C4-2B (cell line): ENCODE data around the gene NUP93.

Experiments
- H3K27ac ChIP-seq: fragments of 450-650 bp; 2 replicates; pipeline ENCODE4 v1.5.1; 2017
- CTCF ChIP-seq: fragments of 450-650 bp; conservative IDR thresholded peaks from 2 replicates; pipeline ENCODE4 v1.5.1; 2017; ENCODE audit warnings: mild to moderate bottlenecking
- ZFX ChIP-seq: fragments of 450-650 bp; IDR thresholded peaks from 2 replicates; pipeline ENCODE4 v1.6.1; 2017

Gene NUP93

DNA sequence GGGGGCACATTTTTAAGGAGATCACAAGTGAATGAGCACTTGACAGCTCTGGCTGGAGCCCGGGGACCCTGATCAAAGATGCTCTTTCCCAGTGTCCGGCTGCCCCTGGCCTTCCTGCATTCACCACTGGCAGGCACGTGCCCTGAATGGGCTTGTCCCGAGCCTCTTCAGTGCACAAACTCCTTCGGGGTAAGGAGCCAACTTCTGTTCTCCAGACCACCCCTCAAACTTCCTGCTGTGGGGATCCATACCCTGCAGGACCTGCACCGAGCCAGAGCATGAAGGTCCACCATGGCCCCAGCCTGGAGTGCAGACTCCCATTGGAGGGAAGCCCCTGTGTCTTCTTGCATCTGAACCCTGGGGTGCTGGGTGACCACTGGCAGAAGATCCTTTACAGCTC, 125.3 kb downstream of the NUP93 start:
- H3K27ac ChIP-seq: no peak overlapping the region
- TF ChIP-seq ZFX: no peak
- no peak for TF ChIP-seq CTCF

DNA sequence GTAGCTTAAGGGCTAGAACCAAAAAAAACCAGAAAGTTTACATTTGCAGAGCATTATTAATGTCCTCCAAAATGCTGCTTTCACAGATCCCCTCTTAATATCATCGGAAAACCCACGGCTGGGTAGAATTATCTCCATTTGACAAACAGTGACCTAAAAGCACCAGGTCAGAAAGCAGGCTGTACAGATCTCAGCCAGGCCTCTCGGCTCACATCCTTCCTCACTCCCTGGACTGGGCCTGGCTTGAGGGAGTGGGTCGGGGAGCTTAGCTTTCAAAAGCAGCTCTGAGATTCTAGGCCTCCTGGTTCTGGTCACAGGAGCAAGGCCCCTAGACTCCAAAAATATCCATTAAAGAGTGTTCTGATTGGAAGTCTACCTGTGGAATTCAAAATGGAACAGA, 126.0 kb downstream of the NUP93 start:
- H3K27ac ChIP-seq: no peak overlapping the region
- TF ChIP-seq ZFX (no peak), CTCF (no peak)

- no peak overlapping the region for H3K27ac ChIP-seq
- no peak for TF ChIP-seq ZFX
- TF ChIP-seq CTCF: no peak
Observed at GRCh38 chr16:56856876-56857447, 127.0 kb downstream of the NUP93 start.

- no peak overlapping the region for H3K27ac ChIP-seq
- TF ChIP-seq CTCF: no peak
- no peak for TF ChIP-seq ZFX
Observed at GRCh38 chr16:56858374-56858773, 128.4 kb downstream of the NUP93 start.

- TF ChIP-seq ZFX (no peak), CTCF (no peak)
Observed at GRCh38 chr16:56859636-56860035, 129.7 kb downstream of the NUP93 start.

DNA sequence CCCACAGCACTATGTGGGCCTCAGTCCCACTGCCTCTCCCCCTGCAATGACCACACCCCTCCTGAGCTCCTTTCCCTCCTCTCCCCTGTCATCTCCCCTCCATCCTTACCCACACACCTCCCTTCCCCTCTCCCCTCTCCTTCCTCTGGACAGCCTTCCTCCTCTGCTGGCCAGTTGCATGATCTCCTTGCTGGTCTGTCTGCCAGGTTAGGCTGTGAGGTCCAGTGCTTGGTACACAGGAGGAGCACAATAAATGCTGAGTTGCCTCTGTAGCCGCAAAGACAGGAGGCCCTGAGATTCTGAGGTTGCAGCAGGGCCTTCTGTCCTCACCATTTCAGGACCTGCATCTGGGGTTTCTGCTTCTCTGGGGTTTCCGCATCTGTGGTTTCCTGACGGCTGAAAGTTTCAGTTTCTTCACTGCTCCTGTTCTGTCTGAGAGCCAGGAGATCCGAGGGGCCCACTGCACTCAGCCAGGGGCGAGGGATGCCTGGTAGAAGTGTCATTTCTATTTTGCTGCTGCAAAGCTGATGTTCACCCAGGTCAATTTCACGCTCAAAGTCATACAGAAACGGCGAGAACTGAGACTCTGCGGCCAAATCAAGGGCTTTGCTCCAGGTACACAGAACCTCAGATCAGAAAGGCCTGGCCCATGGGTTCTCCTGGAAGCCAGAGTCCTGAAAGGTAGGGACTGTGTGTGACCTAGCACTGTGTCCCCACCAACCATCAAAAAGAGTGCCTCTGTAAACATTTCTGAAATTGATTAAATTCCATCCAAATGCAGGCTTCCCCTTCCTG, 130.5 kb downstream of the NUP93 start:
- H3K27ac ChIP-seq: no peak overlapping the region
- TF ChIP-seq CTCF: no peak
- TF ChIP-seq ZFX: no peak

More at GRCh38 chr16:56859636-56860035, 129.7 kb downstream of the NUP93 start:
- no peak overlapping the region for H3K27ac ChIP-seq

GRCh38 chr16:56861092-56861610, 131.2 kb downstream of the NUP93 start:
- no peak overlapping the region for H3K27ac ChIP-seq
- TF ChIP-seq ZFX: no peak
- no peak for TF ChIP-seq CTCF
